NK-92 (cell line): ENCODE data around the gene DOC2A.
"Not testable (repeated sequence)": the region's sequence is repeated elsewhere in the genome, so short reads cannot be mapped to it uniquely, and the experiment has no call there.

Experiments used
- DNase-seq: peaks from one replicate; lab custom pipeline; 2025; ENCODE audit not compliant: unreplicated experiment; lab: John Stamatoyannopoulos, UW

DOC2A gene

DNA sequence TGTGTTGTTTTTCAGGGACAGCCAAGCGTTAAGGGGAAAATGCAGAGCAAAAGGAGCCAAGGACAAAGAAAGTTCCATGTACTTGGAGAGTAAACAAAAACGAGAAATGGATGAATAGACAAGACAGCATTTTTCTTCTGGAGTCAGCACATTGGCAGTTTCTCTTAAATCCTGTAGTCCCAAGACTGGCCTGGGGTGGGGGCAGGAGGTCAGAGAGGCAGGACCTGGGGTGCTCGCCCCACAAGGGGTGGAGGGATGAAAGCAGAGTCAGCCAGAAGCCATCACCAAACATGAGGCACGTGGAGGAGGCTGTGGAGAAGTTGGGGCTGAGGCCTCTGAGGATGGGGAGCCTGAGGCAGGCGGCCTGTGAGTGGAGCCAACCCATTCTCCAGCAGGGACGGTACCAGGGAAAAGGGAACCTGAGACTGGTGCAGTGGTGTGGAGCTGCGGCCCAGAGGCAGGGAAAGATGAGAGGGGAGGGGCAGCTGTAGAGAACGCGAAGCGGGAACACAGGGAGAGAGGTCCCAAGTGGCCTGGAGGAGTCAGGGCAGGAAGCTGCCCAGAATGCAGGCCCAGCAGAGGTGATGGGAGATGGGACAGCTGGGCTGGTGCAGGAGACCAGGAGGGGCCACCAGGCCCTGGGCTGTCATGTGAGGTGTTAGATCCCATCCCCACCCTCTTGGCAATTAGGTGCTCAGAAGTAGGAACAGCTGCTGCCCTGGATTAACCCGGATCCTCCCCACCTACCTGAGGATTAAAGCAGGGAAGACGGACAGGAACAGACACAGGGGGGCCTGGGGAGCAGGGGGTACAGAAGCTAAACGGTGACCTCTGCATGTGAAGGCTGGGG, 17.0 kb upstream of the DOC2A start:
- no peak for DNase-seq

DNA sequence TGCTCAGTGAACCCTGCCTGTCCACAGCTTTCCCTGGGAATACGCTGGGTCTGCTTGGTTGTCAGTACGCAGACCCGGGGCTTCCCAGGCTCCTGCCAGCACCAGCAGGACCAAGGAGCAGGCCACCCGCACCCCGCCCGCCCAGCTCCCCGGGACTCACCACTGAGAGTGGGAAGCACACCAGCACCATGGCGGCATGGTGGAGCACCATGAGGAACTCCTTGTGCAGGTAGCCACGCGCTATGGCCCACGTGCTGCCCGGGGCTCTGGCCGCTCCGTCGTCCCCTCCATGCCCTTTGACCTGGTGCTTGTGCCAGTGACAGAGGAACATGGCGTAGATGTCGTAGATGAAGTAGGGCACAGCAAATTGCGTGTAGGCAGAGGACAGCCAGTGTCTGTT, 15.6 kb upstream of the DOC2A start:
- no peak for DNase-seq

DNA sequence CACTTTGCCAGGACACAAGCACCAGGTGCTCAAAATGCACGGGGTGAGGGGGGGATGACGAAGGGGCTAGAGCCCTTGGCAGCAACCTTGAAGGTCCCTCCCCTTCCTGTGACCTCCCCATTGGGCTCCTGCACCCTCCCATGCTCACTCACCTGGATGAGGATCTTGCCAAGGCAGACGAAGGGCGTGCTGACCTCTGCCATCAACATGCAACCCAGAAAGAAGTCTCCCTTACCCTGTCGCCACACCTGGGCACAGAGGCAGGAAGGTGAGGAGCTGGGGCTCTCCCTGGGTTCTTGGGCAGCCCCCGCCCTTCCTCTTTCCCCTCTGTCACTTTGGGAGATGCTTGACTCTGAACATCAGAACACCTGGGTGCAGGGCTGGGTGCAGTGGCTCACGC, 14.7 kb upstream of the DOC2A start:
- DNase-seq = no peak

DNA sequence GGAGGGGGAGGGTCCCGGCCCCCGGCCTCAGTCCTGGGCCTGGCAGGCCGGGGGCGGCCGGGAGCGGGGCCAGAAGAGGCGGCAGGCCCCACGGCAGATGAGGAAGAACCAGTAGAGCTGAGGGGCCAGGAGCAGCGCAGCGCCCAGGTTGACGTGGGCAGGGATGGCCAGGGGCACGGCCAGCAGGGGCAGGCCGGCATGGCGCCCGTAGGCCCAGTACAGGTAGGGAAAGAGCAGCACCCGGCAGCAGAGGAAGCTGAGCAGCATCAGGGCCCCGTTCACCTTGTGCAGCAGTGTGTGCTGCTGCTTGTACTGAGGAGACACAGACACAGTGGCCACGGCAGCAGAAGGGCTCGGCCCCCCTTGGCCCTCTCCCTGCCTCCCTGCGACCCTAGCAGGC, 14.3 kb upstream of the DOC2A start:
- no peak for DNase-seq

DNA sequence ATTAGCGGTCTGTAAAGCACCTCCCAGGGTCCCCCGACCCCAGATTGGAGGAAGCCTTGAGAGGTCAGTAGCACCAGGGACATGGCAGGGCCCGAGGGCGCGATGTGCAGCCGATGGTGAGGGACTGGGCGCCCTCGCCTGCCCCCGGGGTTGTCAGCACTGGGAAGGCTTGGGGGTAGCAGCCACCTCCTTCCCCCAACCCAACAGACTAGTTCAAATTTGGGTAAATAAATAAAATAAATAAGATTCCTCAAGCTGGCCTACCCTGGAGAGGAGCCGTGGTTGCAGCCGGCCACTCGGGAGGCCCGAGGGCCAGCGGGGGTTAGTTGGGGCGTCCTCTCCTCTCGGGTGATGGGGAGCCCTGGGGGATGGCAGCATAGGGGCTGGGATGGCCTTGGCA, 13.6 kb upstream of the DOC2A start:
- no peak for DNase-seq

DNA sequence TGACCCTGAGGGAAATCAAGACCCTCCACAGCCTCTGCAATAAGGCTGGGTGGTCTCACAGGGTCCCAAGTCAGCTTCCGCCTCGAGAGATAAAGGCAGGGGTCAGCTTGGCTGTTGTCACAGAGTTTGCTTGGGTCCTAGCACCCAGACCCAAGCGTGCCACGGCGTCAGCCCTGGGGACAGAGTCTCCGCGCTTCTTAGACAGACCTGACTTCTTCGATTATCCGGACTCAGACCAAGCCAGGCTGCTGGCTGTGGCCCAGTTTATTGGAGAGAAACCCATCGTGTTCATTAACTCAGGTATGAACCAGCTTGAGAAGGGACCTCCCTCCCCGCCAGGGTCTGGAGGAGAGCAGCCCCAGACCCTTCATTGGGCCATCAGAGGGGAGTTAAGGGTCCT, 12.8 kb upstream of the DOC2A start:
- no peak for DNase-seq

DNA sequence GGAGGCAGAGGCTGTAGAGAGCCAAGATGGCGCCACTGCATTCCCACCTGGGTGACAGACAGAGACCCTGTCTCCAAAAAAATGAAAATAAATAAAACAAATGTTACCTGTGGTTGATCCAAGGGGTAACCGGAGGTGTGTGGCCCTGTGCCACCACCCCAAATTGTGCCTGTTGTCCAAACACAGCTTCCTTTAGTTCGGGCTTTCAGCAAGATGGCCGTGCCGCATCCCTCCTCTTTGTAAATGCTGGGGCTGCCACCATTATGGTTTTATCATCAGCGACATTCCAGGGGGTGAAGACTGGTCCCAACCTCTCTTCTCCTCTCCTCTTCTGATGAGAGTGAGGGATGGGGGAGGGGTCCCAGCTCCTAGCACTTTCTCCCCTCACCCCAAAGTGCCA, 12.1 kb upstream of the DOC2A start, which contains the start of gene C16orf92:
Gene C16orf92, plus strand, starts transcription at position 312 of the 400 bp plus-strand sequence. CDS start 143 bp downstream, outside the sequence.
- DNase-seq = no peak

DNA sequence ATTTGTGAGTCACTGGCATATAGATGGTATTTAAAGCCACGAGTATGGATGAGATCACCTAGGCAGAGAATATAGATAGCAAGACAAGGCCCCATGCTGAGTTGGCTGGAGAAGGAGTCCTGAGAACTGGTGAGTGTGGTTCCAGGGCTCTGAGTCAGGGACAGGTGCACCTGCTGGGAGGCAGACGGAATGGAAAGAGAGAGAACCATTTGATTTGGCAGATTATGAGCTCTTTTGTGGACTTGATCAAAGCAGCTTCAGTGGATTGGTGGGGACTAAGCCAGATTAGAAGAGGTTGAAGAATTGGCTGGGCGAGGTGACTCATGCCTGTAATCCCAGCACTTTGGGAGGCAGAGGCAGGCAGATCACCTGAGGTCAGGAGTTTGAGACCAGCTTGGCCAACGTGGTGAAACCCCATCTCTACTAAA, 7.9 kb upstream of the DOC2A start:
- no peak for DNase-seq

DNA sequence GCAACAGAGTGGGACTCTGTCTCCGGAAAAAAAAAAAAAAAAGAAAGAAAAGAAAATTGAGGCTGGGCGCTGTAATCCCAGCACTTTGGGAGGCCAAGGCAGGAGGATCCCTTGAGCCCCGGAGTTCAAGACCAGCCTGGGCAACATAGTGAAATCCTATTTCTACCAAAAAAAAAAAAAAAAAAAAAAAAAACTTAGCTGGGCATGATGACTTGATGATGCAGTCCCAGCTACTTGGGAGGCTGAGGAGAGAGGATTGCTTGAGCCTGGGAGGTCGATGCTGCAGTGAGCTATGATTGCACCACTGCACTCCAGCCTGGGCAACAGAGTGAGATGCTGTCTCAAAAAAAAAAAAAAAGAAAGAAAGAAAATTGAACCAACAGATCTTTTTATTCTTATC, 7.1 kb upstream of the DOC2A start:
- not testable (repeated sequence) for DNase-seq

DNA sequence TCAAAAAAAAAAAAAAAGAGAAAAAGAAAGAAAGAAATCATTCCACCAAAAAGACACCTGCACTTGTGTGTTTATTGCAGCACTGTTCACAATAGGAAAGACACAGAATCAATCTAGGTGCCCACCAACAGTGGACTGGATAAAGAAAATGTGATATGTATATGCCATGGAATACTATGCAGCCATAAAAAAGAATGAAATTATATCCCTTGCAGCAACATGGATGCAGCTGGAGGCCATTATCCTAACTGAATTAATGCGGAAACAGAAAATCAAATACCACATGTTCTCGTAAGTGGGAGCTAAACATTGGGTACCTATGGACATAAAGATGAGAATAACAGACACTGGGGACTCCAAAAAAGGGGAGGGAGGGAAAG, 6.4 kb upstream of the DOC2A start:
- DNase-seq = no peak

DNA sequence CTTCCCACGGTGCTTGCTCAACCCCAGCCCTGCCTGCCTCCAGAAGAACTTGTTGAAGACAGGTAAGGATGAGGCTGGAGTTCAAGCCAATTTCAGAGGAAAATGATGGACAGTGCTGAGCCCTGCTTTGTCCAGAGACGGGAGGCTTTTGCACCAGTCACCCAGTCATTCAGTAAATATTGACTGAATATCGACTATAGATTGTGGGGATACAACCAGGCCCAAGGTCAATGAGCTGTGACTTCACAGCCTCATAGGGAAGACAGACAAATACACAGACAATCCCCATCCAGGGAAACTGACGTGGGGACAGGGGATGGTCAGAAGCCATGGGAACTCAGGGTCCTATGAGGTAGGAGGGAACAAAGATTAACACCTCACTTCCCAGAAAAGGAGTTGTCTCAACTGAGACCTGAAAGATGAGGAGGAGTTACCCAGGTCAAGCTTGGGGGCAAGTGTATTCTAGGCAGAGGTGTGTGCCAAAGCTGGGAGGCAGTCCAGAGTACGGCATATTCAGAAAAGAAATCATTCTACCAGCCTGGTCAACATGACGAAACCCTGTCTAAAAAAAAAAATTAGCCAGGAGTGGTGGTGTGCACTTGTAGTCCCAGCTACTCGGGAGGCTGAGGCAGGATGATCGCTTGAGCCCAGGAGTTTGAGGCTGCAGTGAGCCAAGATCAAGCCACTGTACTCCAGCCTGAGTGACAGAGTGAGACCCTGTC, 5.9 kb upstream of the DOC2A start:
- no peak for DNase-seq

DNA sequence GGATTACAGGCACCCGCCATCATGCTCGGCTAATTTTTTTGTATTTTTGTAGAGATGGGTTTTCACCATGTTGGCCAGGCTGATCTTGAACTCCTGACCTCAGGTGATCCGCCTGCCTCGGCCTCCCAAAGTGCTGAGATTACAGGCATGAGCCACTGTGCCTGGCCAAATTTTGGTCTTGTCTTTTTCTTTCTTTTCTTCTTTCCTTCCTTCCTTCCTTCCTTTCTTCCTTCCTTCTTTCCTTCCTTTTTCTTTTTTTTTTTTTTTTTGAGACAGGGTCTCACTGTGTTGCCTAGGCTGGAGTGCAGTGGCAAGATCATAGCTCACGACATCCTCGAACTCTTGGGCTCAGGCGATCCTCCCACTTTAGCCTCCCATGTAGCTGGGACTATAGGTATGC, 4.6 kb upstream of the DOC2A start:
- DNase-seq = not testable (repeated sequence)

DNA sequence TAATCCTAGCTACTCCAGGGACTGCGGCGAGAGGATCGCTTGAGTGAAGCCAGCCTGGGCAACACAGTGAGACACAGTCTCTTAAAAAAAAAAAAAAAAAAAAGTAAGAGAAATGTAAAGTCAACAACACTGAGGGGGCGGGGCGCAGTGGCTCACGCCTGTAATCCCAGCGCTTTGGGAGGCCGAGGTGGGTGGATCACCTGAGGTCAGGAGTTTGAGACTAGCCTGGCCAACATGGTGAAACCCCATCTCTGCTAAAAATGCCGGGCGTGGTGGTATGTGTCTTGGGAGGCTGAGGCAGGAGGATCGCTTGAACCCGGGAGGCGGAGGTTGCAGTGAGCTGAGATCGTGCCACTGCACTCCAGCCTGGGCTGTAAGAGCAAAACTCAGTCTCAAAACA, 1.8 kb upstream of the DOC2A start:
- DNase-seq = not testable (repeated sequence)

DNA sequence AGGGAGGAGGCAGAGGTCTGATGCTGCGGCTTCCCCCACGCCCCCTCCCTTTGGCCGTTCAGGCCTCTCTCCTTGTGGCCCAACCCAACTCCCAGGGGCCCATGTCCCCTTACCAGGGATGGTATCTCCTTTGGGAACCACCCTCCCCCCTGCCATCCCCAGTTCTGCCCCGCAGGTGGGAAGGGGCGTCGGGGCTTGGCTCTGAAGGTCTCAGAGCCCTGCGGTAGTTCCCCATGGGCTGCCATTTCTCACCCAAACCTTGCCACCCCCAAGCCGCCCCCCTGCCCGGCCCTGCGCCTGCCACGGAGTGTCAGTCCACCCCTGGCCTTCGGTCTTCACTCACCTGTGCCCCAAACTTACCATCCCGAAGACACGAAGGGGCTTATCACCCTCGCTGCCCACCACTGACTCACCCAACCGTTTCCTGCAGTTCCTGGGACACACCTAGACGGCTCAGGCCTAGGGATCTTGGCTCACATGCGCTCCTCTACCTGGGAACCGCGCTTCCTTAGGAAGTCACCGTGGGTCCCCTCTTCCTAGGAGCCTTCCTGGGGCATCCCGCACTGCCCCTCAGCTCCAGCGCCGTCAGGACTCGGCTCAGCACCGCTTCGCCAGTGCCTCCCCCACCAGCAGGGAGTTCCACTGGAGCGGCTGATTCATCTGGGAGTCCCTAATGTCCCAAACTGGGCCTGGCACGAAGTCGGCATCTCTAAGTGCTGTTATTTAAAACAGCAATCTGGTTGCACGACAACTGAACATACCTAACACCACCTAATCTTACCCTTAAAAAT, 1.1 kb upstream of the DOC2A start:
- no peak for DNase-seq

DNA sequence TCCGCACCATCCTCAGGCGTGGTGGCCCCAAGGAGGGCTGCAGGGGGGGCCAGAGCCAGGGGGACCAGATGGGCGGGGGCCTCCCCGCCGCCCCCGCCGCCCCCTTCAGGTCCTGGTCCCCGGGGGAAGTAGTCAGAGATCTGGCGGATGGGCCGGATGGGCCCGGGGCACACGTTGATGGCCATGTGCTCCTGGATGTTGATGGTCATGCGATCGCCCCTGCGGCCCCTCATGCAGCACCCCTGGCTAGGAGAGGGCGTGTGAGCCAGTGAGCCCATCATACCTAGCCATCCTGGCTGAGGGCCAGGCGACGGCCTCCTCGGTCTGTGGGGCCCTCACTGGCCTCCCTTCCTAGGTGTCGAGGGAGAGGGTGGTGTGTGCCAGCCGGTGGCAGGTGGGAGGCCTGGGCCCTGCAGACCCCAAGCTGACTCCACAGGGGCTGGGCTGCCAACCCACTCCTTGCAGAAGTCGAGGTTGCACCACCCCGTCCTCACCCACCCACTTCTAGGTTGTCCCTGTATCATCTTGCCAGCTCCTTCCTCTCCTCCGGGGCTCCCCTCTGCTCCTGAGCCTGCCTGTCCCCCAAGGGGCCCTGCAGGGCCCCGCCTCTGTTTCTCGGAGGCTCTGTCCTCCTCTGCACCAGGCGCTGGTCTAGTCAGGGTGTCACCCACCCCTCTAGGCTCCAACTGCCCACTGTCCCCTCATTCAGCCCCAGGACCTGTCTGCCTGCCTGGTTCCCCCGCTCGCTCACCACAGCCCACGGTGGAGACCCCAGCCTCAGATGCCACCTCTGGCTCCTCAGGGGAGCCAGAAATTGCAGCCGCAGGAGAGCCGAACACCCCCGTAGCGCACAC, 610 bp downstream of the DOC2A start:
- DNase-seq = no peak

DNA sequence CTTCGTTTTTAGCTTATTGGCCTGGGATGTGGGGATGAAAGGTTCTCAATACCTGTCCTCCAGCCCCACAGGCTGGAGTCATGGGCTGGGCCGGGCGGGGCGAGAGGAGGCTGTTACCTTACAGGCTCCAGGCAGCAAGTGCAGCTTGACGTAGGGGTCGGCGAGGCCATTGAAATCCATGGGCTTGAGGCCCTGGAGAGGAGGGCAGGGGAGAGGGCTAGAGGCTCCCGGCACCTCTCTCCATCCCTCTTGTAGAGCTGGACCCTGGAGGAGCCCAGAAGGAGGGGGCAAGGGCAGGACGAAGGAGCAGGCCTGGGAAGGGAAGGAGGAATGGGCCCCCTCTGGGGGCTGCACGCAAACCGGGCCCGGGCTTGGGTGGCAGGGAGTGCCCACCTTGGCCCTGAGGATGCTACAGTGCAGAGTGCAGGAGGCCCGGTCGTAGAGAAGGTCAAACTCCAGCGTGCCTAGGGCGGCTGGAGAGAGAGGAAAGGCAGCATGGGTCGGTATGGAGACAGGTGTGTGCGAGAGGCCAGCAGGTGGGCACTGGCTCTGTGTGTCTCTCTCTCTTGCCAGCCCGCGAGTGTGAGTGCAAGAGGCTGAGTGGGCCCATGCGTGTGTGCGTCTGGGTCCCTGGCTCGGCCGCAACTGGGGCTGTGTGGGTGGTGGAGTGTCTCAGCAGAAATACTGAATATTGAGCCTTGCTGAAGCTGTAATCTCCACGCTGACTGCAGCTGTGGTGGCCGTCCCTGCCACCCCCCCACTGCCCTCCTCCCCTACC, 1.6 kb downstream of the DOC2A start:
- no peak for DNase-seq

DNA sequence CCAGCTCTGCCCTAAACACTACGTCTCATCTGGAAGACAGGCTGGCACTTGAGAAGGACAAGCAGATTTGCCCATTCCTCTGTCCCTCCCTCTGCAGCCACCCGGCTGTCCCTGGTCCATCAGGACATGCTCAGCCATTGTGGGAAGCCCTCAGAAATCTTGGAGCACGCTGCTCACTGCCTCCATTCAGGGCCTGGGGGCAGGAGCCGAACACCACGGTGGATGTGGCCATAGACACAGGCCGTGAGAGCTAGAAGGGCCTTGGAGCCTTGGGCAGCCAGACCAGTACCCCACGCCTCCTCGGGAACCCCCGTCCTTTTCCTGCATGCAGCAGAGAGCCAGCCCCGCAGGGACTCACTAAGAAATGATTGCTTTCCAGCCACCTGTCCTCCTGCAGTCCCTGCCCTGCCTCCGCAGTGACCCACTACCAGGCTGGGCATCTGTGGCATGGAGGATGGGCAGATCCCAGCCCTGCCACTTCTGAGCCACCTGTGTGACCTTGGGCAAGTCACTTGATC, 3.4 kb downstream of the DOC2A start:
- DNase-seq = no peak

DNA sequence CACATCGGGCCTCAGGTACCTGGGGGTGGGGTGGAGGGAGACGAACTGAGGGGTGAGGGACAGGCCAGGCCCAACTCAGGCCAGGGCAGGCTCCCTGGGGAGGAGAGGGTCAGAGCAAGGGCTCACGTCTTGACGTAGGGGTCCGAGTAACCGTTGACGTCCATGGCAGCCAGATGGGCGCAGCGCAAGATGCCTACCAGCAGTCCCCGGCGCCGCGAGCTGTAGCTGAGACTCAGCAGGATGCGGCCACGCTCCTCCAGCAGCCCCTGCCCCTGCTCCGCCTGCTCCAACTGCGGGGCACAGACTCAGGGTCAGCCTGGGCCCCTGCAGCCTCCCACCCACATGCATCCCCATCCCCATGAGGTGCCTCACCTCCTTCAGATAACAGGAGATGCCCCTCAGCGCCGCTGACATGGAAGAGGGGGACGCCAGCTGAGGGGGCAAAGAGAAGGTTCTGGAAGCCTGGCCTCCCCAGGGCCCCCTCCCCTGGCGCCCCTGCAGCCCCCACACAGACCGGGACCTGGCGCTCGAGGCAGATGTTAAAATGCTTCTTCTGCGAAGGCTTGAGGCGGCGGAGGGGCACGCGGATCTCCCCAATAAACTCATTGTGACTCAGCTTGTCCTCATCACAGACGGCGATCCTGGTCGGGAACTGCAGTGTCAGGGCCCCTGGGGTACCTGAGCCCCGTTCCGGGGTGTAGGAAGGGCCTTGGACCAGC, 4.0 kb downstream of the DOC2A start:
- DNase-seq = no peak

DNA sequence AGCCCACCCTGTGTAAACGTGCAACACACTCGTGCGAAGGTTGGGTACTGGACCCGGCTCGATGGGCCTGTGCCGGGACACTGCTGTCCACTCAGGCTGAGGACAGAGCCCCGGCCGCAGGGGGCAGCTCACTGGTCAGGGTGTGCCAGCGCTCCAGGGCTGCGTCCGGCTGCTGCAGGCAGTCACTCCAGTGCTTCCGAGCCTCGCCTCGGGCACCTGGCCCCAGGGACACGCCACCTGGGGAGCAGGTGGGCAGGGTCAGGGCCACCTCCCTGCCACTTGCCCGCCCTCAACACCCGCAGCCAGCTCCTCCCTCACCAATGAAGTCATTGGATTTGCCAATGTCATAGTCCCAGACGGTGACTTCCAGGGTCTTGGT, 4.7 kb downstream of the DOC2A start:
- no peak for DNase-seq
